ENCODE data around the gene PER2. TPM values are rescaled to one million over a fixed set of nuclear protein-coding genes. Genes with fewer than 3 reads are reported as not detected.

The PER2 gene
- total and polyA plus RNA-seq, 9 of the 15 experiments (the other 6 are each of a cell fraction or from before 2014, with no cell fraction given): 1.1 to 10.3 (median 2.9) TPM

- no peak for TF ChIP-seq ZHX1 (conservative IDR thresholded peaks at IDR 0.05; ENCODE audit: low read length)
- TF ChIP-seq ZNF175 (CRISPR knock-in tag; IDR thresholded peaks at IDR 0.05; ENCODE audit: low read depth): no peak
- TF ChIP-seq, protein P1, sequence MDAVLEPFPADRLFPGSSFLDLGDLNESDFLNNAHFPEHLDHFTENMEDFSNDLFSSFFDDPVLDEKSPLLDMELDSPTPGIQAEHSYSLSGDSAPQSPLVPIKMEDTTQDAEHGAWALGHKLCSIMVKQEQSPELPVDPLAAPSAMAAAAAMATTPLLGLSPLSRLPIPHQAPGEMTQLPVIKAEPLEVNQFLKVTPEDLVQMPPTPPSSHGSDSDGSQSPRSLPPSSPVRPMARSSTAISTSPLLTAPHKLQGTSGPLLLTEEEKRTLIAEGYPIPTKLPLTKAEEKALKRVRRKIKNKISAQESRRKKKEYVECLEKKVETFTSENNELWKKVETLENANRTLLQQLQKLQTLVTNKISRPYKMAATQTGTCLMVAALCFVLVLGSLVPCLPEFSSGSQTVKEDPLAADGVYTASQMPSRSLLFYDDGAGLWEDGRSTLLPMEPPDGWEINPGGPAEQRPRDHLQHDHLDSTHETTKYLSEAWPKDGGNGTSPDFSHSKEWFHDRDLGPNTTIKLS (IDR thresholded peaks at IDR 0.05; ENCODE audit: borderline replicate concordance, low read depth): peak; percentile 31; the same call in 1 of the 2 replicates
- 0 out of 2 replicates have a peak, but pooled peaks have one; percentile 39 for TF ChIP-seq MBD2 (IDR thresholded peaks at IDR 0.05; ENCODE audit: borderline replicate concordance, low read depth)
- no peak for TF ChIP-seq NFE2L1 (tag; IDR thresholded peaks at IDR 0.05; ENCODE audit: borderline replicate concordance, low read depth)
- TF ChIP-seq RBM22 (IDR thresholded peaks at IDR 0.05; ENCODE audit: low read depth, low read length, poor library complexity, severe bottlenecking): no peak
- no peak for TF ChIP-seq ZNF740 (CRISPR knock-in tag; IDR thresholded peaks at IDR 0.05)
- TF ChIP-seq ZNF740 (tag; IDR thresholded peaks at IDR 0.05): no peak
- no peak for TF ChIP-seq MIER1 (IDR thresholded peaks at IDR 0.05; ENCODE audit: low read depth)
- no peak for TF ChIP-seq HLTF (IDR thresholded peaks at IDR 0.05)
- TF ChIP-seq NEUROD1 (IDR thresholded peaks at IDR 0.05; ENCODE audit: borderline replicate concordance, low read depth, low read length, partially characterized antibody): no peak
- no peak for TF ChIP-seq ZNF75A (CRISPR knock-in tag; IDR thresholded peaks at IDR 0.05)
- peak; percentile 81 for TF ChIP-seq ZNF431 (CRISPR knock-in tag; IDR thresholded peaks at IDR 0.05)
- TF ChIP-seq TCF15 (CRISPR knock-in tag; IDR thresholded peaks at IDR 0.05): no peak
- no peak for TF ChIP-seq ZSCAN29 (IDR thresholded peaks at IDR 0.05)
- TF ChIP-seq BCLAF1 (IDR thresholded peaks at IDR 0.05; ENCODE audit: borderline replicate concordance in 1 of 2, control insufficient read depth in 1 of 2, low read depth in 2 of 2, low read length in 1 of 2): no peak
- no peak for TF ChIP-seq PCBP2 (IDR thresholded peaks at IDR 0.05; ENCODE audit: low read depth, low read length, poor library complexity, severe bottlenecking)
- TF ChIP-seq ZKSCAN3 (CRISPR knock-in tag; IDR thresholded peaks at IDR 0.05): no peak
- no peak for TF ChIP-seq SMARCE1 (IDR thresholded peaks at IDR 0.05)
- TF ChIP-seq RUNX1 (IDR thresholded peaks at IDR 0.05; ENCODE audit: low read depth): no peak
Measured at GRCh38 chr2:238231251-238231793, 57.1 kb downstream of the PER2 start (continued).

Data from K562 (cell line).